OCI-LY3 (cell line): ENCODE results near the gene CIAO3.

Source experiments
- CTCF ChIP-seq: fragments of 200-600, 300-600 bp; sonication (generic); IDR thresholded peaks from 2 replicates; pipeline ENCODE4 v1.5.1; 2014; ENCODE audit warnings: antibody characterized with exemption, low read length, low read depth
- EZH2phosphoT487 ChIP-seq: fragments of 200-600 bp; shearing (Covaris generic); IDR thresholded peaks from 2 replicates; pipeline ENCODE4 v1.6.1; 2018; ENCODE audit warnings: antibody characterized with exemption, mixed run types, low read depth

- TF ChIP-seq CTCF = no peak
- TF ChIP-seq EZH2phosphoT487 = no peak
These were observed 29.1 kb upstream of the CIAO3 start for GRCh38 chr16:769934-770333.
